SK-N-SH treated with all-trans-retinoic acid at 6 μM for 48 hours (cell line): ENCODE results near the gene PDCL3.

Experiments used
- ATAC-seq: fragments of 200-7000 bp; cut with Tn5 transposase; 3 replicates; pipeline ENCODE4 v1.9.1; 2020; ENCODE audit warnings: mild to moderate bottlenecking, moderate library complexity
- ARNTL ChIP-seq: fragments of 450-650 bp; formaldehyde crosslinking; IDR thresholded peaks from 2 replicates; pipeline ENCODE4 v1.5.0; 2020; ENCODE audit warnings: low read depth, mild to moderate bottlenecking, moderate library complexity, borderline replicate concordance
- BACH2 ChIP-seq: fragments of 250-450 bp; sonication (Bioruptor Pico); IDR thresholded peaks from 2 replicates; pipeline ENCODE4 v1.9.0; 2021; ENCODE audit warnings: mild to moderate bottlenecking, borderline replicate concordance
- ESRRG ChIP-seq: fragments of 250-450 bp; sonication (Bioruptor Pico); IDR thresholded peaks from 2 replicates; pipeline ENCODE4 v1.6.1; 2021; ENCODE audit warnings: mild to moderate bottlenecking
- GLIS3 ChIP-seq: fragments of 250-450 bp; sonication (Bioruptor Pico); IDR thresholded peaks from 2 replicates; pipeline ENCODE4 v1.5.0; 2020; ENCODE audit warnings: mild to moderate bottlenecking, moderate library complexity
- ISL1 ChIP-seq: fragments of 250-450 bp; sonication (Bioruptor Pico); IDR thresholded peaks from 2 replicates; pipeline ENCODE4 v2.1.2; 2022; ENCODE audit warnings: mild to moderate bottlenecking, moderate library complexity
- OSR1 ChIP-seq: fragments of 250-450 bp; sonication (Bioruptor Pico); IDR thresholded peaks from 2 replicates; pipeline ENCODE4 v1.8.0; 2022; ENCODE audit warnings: moderate library complexity, mild to moderate bottlenecking, inconsistent platforms
- SNAI2 ChIP-seq: fragments of 250-450 bp; sonication (Bioruptor Pico); IDR thresholded peaks from 2 replicates; pipeline ENCODE4 v1.5.0; 2020; ENCODE audit warnings: mild to moderate bottlenecking, moderate library complexity
- TCF4 ChIP-seq: fragments of 250-450 bp; sonication (Bioruptor Pico); IDR thresholded peaks from 2 replicates; pipeline ENCODE4 v1.8.0; 2021; ENCODE audit warnings: mild to moderate bottlenecking, moderate library complexity, borderline replicate concordance
- TOX ChIP-seq: fragments of 250-450 bp; sonication (Bioruptor Pico); IDR thresholded peaks from 2 replicates; pipeline ENCODE4 v1.8.0; 2021; ENCODE audit warnings: mild to moderate bottlenecking, moderate library complexity, borderline replicate concordance
- ZC3H10 ChIP-seq: fragments of 250-450 bp; sonication (Bioruptor Pico); IDR thresholded peaks from 2 replicates; pipeline ENCODE4 v1.5.1; 2021; ENCODE audit warnings: mild to moderate bottlenecking, moderate library complexity
- ZFP3 ChIP-seq: fragments of 250-450 bp; sonication (Bioruptor Pico); IDR thresholded peaks from 2 replicates; pipeline ENCODE4 v1.5.0; 2020; ENCODE audit warnings: mild to moderate bottlenecking, moderate library complexity
- ZFP30 ChIP-seq: fragments of 450-650 bp; formaldehyde crosslinking; IDR thresholded peaks from 2 replicates; pipeline ENCODE4 v1.5.0; 2022; ENCODE audit warnings: mild to moderate bottlenecking, moderate library complexity
- ZNF565 ChIP-seq: fragments of 450-650 bp; formaldehyde crosslinking; conservative IDR thresholded peaks from 2 replicates; pipeline ENCODE4 v1.5.0; 2020; ENCODE audit warnings: low read depth, mild to moderate bottlenecking, moderate library complexity
- ZNF70 ChIP-seq: fragments of 450-650 bp; formaldehyde crosslinking; IDR thresholded peaks from 2 replicates; pipeline ENCODE4 v1.5.0; 2020; ENCODE audit warnings: mild to moderate bottlenecking, moderate library complexity
- ZNF8 ChIP-seq: fragments of 450-650 bp; formaldehyde crosslinking; IDR thresholded peaks from 2 replicates; pipeline ENCODE4 v1.5.0; 2020; ENCODE audit warnings: mild to moderate bottlenecking, moderate library complexity
- TF ChIP-seq, protein P1 (sequence below): fragments of 250-450 bp; sonication (Bioruptor Pico); IDR thresholded peaks from 2 replicates; pipeline ENCODE4 v1.5.0; 2020; ENCODE audit warnings: mild to moderate bottlenecking, moderate library complexity
- TF ChIP-seq, protein P2 (sequence below): fragments of 250-450 bp; sonication (Bioruptor Pico); IDR thresholded peaks from 2 replicates; pipeline ENCODE4 v1.5.1; 2021; ENCODE audit warnings: mild to moderate bottlenecking, moderate library complexity
- TF ChIP-seq, protein P3 (sequence below): fragments of 250-450 bp; sonication (Bioruptor Pico); IDR thresholded peaks from 2 replicates; pipeline ENCODE4 v1.5.1; 2020; ENCODE audit warnings: low read depth, mild to moderate bottlenecking, moderate library complexity
- TF ChIP-seq, protein P4 (sequence below): fragments of 250-450 bp; sonication (Bioruptor Pico); IDR thresholded peaks from 2 replicates; pipeline ENCODE4 v1.8.0; 2021; ENCODE audit warnings: low read depth, mild to moderate bottlenecking, moderate library complexity, borderline replicate concordance
- TF ChIP-seq, protein P5 (sequence below): fragments of 250-450 bp; sonication (Bioruptor Pico); IDR thresholded peaks from 2 replicates; pipeline ENCODE4 v1.8.0; 2020; ENCODE audit warnings: mild to moderate bottlenecking, moderate library complexity, borderline replicate concordance

The PDCL3 gene

DNA sequence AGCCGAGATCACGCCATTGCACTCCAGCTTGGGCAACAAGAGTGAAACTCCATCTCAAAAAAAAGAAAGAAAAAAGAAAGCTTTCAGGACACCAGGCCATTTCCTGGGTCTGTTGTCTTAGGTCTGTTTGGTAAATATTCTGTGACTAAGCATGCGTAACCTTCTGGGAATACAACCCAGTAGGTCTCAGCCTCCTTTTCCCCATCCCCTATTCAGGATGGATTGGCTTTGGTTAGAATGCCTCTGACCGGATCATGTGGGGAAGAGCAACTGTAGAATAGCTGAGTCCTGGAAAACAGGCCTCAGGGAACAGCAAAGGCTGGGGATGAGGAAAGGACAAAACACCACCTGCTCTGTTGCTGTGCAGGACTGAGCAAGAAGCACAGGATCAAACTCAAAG, 1.6 kb upstream of the PDCL3 start (continued):
- TF ChIP-seq, protein P1, sequence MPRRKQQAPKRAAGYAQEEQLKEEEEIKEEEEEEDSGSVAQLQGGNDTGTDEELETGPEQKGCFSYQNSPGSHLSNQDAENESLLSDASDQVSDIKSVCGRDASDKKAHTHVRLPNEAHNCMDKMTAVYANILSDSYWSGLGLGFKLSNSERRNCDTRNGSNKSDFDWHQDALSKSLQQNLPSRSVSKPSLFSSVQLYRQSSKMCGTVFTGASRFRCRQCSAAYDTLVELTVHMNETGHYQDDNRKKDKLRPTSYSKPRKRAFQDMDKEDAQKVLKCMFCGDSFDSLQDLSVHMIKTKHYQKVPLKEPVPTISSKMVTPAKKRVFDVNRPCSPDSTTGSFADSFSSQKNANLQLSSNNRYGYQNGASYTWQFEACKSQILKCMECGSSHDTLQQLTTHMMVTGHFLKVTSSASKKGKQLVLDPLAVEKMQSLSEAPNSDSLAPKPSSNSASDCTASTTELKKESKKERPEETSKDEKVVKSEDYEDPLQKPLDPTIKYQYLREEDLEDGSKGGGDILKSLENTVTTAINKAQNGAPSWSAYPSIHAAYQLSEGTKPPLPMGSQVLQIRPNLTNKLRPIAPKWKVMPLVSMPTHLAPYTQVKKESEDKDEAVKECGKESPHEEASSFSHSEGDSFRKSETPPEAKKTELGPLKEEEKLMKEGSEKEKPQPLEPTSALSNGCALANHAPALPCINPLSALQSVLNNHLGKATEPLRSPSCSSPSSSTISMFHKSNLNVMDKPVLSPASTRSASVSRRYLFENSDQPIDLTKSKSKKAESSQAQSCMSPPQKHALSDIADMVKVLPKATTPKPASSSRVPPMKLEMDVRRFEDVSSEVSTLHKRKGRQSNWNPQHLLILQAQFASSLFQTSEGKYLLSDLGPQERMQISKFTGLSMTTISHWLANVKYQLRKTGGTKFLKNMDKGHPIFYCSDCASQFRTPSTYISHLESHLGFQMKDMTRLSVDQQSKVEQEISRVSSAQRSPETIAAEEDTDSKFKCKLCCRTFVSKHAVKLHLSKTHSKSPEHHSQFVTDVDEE (CRISPR knock-in tag), result no peak
- TF ChIP-seq GLIS3 (CRISPR knock-in tag) (no peak), ZFP30 (no peak)
- TF ChIP-seq, all 23 proteins: peak for 0

DNA sequence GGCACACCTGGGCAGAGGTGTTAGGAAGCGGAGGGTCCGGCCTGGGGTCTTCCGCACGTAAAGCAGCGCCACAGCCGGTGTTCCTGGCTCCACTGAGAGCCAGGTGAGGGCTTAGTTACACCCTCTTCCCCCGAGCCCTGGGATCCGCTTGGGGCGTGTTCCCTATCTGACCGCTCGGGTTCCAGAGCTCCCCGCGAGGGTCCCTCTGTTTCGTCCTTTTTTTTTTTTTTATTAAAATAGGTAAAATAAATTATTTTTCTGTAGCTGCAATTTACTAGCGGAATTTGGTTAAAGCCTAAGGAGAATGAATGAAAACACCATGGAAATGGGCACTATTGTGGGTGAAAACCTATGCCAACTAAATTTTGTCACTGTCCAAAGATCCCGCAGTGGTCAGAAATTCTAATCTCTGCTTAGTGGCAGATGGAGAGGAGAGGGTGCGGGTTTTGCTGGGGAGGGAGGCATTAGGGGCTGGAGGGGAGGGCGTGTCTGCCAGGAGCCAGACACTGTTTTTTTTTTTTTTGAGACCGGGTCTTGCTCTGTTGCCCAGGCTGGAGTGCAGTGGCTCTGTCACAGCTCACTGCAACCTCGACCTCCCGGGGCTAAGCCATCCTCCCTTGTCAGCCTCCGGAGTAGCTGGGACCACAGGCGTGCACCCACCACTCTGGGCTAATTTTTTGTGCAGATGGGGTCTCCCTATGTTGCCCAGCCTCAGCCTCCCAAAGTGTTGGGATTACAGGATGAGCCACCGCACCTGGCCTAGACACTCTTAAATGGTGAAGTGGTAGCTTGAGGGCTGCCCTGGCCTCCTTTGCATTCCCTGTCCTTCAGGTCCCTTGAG, 834 bp downstream of the PDCL3 start:
- ATAC-seq, result peak; percentile 30
- TF ChIP-seq ESRRG (CRISPR knock-in tag) (no peak), OSR1 (CRISPR knock-in tag) (no peak), ZFP3 (CRISPR knock-in tag) (no peak), ARNTL (no peak), SNAI2 (CRISPR knock-in tag) (no peak), ZNF565 (CRISPR knock-in tag) (no peak), ZNF8 (CRISPR knock-in tag) (no peak), BACH2 (CRISPR knock-in tag) (no peak), TOX (CRISPR knock-in tag) (no peak), ZC3H10 (CRISPR knock-in tag) (no peak), GLIS3 (CRISPR knock-in tag) (no peak), ZNF70 (CRISPR knock-in tag) (no peak), TCF4 (CRISPR knock-in tag) (no peak), ISL1 (no peak)
- TF ChIP-seq, protein P2, sequence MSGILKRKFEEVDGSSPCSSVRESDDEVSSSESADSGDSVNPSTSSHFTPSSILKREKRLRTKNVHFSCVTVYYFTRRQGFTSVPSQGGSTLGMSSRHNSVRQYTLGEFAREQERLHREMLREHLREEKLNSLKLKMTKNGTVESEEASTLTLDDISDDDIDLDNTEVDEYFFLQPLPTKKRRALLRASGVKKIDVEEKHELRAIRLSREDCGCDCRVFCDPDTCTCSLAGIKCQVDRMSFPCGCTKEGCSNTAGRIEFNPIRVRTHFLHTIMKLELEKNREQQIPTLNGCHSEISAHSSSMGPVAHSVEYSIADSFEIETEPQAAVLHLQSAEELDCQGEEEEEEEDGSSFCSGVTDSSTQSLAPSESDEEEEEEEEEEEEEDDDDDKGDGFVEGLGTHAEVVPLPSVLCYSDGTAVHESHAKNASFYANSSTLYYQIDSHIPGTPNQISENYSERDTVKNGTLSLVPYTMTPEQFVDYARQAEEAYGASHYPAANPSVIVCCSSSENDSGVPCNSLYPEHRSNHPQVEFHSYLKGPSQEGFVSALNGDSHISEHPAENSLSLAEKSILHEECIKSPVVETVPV (CRISPR knock-in tag), result no peak
- TF ChIP-seq, protein P3, sequence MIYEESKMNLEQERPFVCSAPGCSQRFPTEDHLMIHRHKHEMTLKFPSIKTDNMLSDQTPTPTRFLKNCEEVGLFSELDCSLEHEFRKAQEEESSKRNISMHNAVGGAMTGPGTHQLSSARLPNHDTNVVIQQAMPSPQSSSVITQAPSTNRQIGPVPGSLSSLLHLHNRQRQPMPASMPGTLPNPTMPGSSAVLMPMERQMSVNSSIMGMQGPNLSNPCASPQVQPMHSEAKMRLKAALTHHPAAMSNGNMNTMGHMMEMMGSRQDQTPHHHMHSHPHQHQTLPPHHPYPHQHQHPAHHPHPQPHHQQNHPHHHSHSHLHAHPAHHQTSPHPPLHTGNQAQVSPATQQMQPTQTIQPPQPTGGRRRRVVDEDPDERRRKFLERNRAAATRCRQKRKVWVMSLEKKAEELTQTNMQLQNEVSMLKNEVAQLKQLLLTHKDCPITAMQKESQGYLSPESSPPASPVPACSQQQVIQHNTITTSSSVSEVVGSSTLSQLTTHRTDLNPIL, result no peak
- TF ChIP-seq, protein P1 (CRISPR knock-in tag), result no peak
- TF ChIP-seq, protein P4, sequence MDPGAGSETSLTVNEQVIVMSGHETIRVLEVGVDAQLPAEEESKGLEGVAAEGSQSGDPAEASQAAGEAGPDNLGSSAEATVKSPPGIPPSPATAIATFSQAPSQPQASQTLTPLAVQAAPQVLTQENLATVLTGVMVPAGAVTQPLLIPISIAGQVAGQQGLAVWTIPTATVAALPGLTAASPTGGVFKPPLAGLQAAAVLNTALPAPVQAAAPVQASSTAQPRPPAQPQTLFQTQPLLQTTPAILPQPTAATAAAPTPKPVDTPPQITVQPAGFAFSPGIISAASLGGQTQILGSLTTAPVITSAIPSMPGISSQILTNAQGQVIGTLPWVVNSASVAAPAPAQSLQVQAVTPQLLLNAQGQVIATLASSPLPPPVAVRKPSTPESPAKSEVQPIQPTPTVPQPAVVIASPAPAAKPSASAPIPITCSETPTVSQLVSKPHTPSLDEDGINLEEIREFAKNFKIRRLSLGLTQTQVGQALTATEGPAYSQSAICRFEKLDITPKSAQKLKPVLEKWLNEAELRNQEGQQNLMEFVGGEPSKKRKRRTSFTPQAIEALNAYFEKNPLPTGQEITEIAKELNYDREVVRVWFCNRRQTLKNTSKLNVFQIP, result no peak
- TF ChIP-seq, protein P5, sequence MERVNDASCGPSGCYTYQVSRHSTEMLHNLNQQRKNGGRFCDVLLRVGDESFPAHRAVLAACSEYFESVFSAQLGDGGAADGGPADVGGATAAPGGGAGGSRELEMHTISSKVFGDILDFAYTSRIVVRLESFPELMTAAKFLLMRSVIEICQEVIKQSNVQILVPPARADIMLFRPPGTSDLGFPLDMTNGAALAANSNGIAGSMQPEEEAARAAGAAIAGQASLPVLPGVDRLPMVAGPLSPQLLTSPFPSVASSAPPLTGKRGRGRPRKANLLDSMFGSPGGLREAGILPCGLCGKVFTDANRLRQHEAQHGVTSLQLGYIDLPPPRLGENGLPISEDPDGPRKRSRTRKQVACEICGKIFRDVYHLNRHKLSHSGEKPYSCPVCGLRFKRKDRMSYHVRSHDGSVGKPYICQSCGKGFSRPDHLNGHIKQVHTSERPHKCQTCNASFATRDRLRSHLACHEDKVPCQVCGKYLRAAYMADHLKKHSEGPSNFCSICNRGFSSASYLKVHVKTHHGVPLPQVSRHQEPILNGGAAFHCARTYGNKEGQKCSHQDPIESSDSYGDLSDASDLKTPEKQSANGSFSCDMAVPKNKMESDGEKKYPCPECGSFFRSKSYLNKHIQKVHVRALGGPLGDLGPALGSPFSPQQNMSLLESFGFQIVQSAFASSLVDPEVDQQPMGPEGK, result no peak
